HG03460 (cell line): ENCODE data around the gene SYNGR2.
"Not testable (repeated sequence)": the region's sequence is repeated elsewhere in the genome, so short reads cannot be mapped to it uniquely, and the experiment has no call there.

ENCODE experiments used
- ATAC-seq: cut with Tn5 transposase; IDR thresholded peaks from one replicate; pipeline ENCODE4 v1.9.1; 2021; ENCODE audit not compliant: unreplicated experiment

SYNGR2 gene

GRCh38 chr17:78129351-78130089, 38.9 kb upstream of the SYNGR2 start:
- no peak for ATAC-seq

GRCh38 chr17:78130090-78130436, 38.3 kb upstream of the SYNGR2 start:
- ATAC-seq: no peak

GRCh38 chr17:78130437-78131101, 37.8 kb upstream of the SYNGR2 start, which contains the start of gene TMC8:
TSS of gene TMC8 (plus strand) at chr17:78130771. CDS start at chr17:78131589, 818 bp downstream.
- no peak for ATAC-seq

GRCh38 chr17:78131172-78132083, 37.0 kb upstream of the SYNGR2 start:
- ATAC-seq: no peak

- no peak for ATAC-seq
Observed at GRCh38 chr17:78132084-78132676, 36.2 kb upstream of the SYNGR2 start.

GRCh38 chr17:78132767-78133178, 35.6 kb upstream of the SYNGR2 start:
- ATAC-seq: no peak

- no peak for ATAC-seq
Observed at GRCh38 chr17:78133179-78133951, 35.0 kb upstream of the SYNGR2 start.

GRCh38 chr17:78133971-78134898, 34.1 kb upstream of the SYNGR2 start:
- ATAC-seq: no peak

GRCh38 chr17:78134899-78135385, 33.4 kb upstream of the SYNGR2 start:
- no peak for ATAC-seq

- ATAC-seq: no peak
Observed at GRCh38 chr17:78135858-78136500, 32.4 kb upstream of the SYNGR2 start.

GRCh38 chr17:78137392-78138203, 30.8 kb upstream of the SYNGR2 start:
- no peak for ATAC-seq

- ATAC-seq: no peak
Observed at GRCh38 chr17:78138204-78139060, 29.9 kb upstream of the SYNGR2 start.

GRCh38 chr17:78139861-78140168, 28.6 kb upstream of the SYNGR2 start:
- not testable (repeated sequence) for ATAC-seq

- peak; percentile 67 for ATAC-seq
Observed at GRCh38 chr17:78140169-78141051, 28.0 kb upstream of the SYNGR2 start.

GRCh38 chr17:78141437-78142118, 26.8 kb upstream of the SYNGR2 start:
- ATAC-seq: no peak
